HG02885 (cell line): Measurements from ENCODE around the gene DPT.

Source experiments
- ATAC-seq: cut with Tn5 transposase; IDR thresholded peaks from one replicate; pipeline ENCODE4 v1.9.1; 2021; ENCODE audit warnings: mild to moderate bottlenecking; ENCODE audit not compliant: unreplicated experiment, poor library complexity

Gene DPT

DNA sequence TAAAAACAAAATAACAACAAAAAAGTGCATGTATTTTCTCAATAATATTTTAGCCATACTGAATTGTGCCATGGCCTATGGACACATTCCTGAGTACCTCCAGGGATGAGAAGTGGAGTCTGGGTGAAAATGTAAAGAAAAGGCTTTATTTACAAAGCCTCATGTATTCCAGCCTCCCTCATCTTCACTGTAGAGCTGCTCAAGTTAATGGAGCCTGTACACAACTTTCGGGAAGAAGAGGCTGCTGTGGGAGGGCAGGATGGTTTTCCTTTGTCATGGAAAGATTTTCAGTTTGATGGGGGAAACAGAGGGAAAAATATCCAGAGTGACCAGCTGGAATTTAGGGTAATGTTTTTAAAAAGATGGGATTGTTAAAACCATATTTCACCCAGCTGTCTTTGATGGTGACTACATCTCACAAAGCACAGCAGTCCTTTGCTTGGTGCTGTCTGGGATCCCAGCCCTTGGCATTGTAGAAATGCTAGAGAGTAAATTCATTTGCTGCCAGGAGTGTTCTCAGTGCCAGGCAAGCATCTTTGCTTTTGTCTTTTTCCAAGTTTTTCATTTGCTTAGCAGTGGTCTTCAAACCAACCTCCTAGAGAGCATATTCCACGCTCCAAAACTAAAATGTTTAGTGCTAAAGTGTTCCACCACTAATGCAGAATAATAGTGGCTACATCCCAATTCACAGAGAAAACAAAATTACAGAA is 54.9 kb downstream of the DPT start:
- no peak for ATAC-seq

DNA sequence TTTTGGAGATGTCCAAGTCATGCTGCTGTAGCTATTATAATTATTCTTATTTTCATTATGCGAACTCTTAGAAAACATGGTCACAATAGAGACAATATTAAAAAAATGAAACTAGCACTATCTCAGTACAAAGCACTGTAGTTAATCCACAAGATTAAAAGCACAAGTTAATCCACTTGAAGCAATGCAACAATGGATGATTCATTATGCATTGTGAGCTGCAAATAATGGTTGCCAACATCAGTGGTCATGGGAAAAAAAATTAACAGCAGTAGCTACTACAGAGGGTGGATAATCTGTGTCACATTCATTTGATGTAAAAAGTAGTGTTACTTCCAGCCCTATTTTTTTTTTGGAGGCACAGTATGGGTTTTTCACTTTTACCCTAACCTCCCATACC is 56.7 kb downstream of the DPT start:
- no peak for ATAC-seq

DNA sequence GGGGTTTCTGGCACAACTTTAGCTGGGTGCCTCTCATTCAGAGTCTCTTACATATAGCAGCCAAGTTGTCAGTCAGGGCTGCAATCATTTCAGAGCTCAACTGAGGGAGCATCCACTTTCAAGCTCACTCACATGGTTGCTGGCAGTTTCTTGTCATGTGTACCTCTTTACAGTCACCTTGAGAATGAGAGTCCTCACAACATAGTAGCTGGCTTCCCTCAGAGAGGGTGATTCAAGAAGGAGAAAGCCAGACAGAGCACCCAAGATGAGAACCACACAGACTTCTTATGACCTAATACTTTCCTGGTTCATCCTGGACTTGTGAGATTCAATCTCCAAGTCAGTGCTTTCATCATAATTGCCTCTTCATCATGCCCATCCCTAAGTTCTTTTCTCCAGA is 57.2 kb downstream of the DPT start:
- no peak for ATAC-seq

DNA sequence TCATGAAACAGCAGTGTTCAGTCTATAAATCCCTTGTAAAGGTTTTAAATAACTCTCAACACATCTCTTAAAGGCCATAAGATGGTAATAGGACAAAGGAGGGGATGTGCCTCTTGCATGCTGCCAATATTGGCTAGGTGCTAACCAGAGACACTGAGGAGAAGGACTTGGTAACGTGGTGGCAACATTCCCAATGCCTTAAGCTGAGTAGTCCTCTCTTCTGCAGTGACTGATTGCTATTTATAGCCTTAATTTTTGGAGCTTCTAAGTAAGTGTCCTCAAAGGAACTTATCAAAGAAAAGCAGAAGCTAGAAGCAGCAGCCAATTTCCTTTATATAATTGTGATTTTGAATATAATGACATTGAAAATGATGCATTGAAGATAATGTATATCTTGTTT is 63.0 kb downstream of the DPT start:
- no peak for ATAC-seq

DNA sequence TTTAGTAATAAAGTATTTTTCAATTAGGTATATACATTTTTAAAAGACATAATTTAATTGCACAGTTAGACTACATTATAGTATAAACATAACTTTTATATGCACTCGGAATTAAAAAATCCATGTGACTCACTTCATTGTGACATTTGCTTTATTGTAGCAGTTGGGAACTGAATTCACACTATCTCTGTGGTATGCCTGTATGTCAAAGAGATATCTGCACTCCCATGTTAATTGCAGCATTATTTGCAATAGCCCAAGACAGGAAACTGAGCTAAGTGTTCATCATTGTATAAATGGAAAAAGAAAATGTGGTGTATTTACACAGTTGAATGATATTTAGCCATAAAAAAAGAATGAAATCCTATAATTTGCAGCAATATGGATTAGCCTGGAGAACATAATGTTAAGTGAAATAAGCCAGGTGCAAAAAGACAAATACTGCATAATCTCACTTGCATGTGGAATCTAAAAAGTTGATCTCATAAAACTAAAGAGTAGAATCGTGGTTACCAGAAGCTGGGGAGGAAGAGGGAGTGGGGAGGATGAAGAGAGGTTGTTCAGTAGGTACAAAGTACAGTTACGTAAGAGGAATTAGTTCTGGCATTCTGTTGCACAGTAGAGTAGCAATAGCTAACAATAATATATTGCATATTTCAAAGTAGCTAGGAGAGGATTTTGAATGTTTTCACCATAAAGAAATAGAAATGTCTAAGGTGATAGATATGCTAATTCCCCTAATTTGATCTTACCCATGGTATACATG is 64.8 kb downstream of the DPT start:
- ATAC-seq = no peak

DNA sequence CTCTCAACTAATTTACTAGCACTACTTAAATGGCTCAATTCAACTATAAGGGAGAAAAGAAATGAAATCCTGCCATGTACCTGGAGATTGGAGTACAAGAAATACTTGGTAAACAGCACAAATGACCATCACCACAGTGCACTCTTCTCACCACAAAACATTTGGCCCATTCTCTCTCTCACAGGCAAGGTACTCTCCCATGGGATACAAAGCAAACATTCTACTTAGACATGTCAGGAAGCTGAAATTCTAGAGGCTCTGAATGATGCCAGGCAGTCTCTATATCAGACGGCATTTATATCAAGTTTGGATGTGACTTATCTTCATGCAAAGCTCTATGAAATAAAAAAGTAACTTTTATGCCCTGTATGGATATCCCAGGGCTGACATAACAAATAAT is 72.5 kb downstream of the DPT start:
- ATAC-seq = no peak

DNA sequence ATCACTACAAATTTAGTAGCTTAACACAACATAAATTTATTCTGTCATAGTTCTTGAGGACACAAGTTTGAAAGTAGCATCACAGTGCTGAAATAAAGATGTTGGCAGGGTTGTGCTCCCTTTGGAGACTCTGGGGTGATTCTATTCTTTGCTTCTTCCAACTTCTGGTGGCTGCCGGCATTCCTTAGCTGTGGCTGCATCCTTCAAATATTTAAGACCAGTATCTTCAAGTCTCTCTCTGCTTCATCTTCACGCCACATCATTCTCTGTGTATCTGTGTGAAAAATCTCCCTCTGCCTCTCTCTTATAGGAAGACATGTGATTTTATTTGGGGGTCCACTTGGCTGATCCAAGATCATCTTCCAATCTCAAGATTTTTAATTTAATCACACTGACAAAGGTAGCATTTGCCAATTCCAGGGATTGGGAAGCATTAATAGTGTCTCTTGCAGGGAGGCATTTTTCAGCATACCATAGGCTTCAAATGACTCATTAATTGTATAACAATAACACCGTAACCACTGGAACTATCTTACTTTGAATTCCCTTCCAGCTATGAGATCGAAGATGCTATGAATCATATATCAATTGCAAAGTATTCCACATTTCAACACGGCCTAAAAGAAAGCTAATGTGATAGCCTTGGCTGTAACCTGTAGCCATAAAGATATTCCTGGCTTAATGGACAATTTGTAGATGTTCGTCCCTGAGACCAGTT is 74.6 kb downstream of the DPT start:
- ATAC-seq = no peak

DNA sequence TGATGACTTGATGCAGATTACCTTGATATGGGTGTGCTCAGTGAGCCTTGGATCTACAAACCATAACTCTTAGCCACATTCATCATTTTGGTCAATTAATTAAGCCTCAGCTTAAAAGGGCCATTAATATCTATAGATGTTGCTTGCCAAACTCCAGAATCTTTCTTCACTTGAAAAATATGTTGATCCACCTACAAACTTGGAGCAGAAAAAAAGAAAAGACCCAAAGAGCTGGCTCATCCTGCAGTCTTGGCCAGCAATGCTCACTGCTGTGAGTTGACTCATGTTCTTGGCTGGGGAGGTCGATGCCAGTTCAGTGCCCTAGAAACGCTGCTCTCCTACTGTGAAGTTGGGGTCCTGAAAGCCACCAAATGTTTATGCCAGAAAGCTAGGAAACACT is 75.4 kb downstream of the DPT start:
- no peak for ATAC-seq

DNA sequence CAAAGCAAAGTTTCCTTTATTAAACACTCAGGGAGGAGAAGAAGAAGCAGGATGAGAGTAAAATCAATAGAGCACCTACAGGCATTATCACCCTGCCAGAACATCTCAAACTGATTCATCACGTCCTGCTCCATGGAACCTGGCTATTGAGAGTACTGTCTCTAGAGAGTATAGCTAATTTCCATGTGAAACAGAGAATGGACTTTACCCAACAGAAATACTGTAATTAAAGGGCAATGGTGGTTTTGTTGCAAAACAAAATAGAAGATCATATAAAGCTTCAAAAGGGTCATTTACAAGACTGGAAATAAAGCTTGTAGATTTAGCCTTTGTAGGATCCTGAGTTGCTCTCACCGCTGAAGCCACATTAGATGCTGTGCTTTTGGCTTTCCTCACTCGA is 83.3 kb downstream of the DPT start:
- ATAC-seq = no peak
